Measurements from ENCODE around the gene NR2F6.

NR2F6 gene

DNA sequence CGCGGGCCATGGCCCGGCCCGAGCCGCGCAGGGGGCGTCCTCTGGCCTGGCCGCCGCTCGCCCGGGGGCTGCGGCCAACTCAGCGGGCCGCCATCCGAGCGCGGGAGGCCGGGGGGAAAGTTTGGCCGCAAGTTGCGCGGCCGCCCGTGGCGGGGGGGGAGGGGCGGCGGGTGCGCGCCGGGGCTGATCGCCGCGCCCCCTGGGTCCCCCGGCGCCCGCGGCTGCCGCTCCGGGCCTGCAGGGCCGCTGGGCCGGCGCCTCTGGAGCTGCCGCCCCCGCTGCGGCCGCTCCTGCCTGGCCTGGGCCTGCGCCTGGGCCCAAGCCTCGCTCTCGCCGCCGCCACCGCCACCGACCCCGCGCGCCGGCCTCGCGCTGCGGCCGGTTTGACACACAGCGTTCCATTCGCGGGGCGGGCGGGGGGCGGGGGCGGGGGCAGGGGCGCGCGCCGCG lies at the start of gene NR2F6:
NR2F6 (minus strand) TSS at position 385 of the 450 bp plus-strand sequence. CDS start 699 bp downstream, outside the sequence.
- ChIA-PET CTCF (no interaction called here), POLR2A (no interaction called here)
- TF ChIP-seq SUZ12 (IDR thresholded peaks at IDR 0.05): no peak
- TF ChIP-seq ARNT (IDR thresholded peaks at IDR 0.05): no peak
- TF ChIP-seq, protein P1, sequence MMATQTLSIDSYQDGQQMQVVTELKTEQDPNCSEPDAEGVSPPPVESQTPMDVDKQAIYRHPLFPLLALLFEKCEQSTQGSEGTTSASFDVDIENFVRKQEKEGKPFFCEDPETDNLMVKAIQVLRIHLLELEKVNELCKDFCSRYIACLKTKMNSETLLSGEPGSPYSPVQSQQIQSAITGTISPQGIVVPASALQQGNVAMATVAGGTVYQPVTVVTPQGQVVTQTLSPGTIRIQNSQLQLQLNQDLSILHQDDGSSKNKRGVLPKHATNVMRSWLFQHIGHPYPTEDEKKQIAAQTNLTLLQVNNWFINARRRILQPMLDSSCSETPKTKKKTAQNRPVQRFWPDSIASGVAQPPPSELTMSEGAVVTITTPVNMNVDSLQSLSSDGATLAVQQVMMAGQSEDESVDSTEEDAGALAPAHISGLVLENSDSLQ (IDR thresholded peaks at IDR 0.05): no peak
- TF ChIP-seq FOXK2 (IDR thresholded peaks at IDR 0.05): no peak
- TF ChIP-seq FOXM1 (IDR thresholded peaks at IDR 0.05; ENCODE audit: borderline replicate concordance): no peak
- TF ChIP-seq BHLHE40 (IDR thresholded peaks at IDR 0.05; ENCODE audit: borderline replicate concordance): no peak
- TF ChIP-seq CTBP1 (IDR thresholded peaks at IDR 0.05; ENCODE audit: borderline replicate concordance): no peak
- TF ChIP-seq LEF1 (IDR thresholded peaks at IDR 0.05; ENCODE audit: borderline replicate concordance): no peak
- no peak for DNase-seq (ENCODE audit: extremely low spot score)

DNA sequence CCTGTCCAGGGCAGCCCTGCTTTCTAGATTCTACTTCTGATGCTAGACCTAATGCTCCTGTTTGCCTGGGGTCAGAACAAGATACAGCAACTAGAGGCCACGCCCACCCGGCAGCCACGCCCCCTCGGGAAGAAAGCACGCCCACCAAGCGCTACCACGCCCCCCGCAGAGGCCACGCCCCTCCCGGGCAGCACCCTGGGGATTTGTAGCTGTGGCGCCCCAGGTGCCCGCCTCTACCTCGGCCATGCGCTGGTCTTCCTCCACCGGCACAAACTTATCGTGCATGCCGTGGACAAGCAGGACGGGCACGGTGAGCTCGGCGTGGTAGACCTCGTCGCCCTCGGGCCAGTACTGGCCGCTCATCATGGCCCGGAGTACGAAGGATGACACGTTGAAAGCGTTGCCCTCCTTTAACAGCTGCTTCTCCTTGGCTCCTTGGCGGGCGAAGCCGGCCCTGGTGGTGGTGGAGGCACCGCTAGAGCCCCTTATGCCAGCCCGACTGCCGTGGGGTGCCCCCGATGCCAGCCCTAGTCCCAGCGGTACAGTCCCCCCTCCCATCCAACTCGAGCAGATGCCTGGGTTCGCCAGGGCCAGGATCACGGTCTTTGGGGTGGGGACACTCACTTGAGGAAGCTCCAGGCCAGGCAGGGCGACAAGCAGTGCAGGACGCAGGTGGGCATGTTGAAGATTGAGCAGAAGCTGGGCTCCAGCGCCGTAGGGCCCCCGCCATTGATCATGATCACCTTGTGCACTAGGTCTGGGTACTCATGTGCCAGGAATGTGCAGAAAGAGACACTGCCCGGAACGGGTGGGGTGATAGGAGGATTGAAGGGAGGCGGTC lies 48.6 kb upstream of the NR2F6 start:
- ChIA-PET POLR2A (interaction anchor here (1.5 kb wide), 1 partner anchor 11 kb away, joined by 4 read pairs; the partner anchor contains the start of gene MRPL34), CTCF (no interaction called here)
- peak; percentile 91 for DNase-seq (ENCODE audit: extremely low spot score)
- TF ChIP-seq, protein P1 (IDR thresholded peaks at IDR 0.05): no peak
- TF ChIP-seq HDGF (IDR thresholded peaks at IDR 0.05; ENCODE audit: borderline replicate concordance): 0 out of 2 replicates have a peak, but pooled peaks have one; percentile 82

DNA sequence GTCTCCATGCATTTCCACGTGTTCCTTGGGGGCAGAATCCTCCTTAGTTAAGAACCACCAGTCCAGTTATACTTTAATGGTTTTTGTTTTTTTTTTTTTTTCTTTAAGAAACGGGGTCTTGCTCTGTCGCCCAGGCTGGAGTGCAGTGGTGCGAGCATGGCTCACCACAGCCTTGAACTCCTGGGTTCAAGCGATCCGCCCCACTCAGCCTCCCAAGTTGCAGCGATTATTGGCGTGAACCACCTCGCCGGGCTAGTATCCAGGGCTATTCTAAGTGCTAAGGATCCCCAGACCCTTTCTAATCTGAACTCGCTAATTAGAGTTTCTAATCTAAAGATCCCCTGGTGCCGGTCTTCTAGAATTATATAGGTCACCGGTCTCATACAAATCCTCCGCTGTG lies 47.9 kb upstream of the NR2F6 start:
- TF ChIP-seq HDGF (IDR thresholded peaks at IDR 0.05; ENCODE audit: borderline replicate concordance): no peak
- TF ChIP-seq, protein P1 (IDR thresholded peaks at IDR 0.05): no peak
- no peak for TF ChIP-seq CTBP1 (IDR thresholded peaks at IDR 0.05; ENCODE audit: borderline replicate concordance)
- TF ChIP-seq ELF4 (IDR thresholded peaks at IDR 0.05): no peak
- no peak for TF ChIP-seq ARNT (IDR thresholded peaks at IDR 0.05)
- no peak for TF ChIP-seq SUZ12 (IDR thresholded peaks at IDR 0.05)
- TF ChIP-seq L3MBTL2 (conservative IDR thresholded peaks at IDR 0.05): no peak
- no peak for TF ChIP-seq FOXM1 (IDR thresholded peaks at IDR 0.05; ENCODE audit: borderline replicate concordance)
- ChIA-PET POLR2A (interaction anchor here (1.0 to 2.2 kb wide), 6 partner anchors 12 to 45 kb away, joined by 3 to 14 read pairs (median 6); partner anchors contain the start of genes DDA1, GTPBP3 and MRPL34), CTCF (interaction anchor here (0.8 to 1.3 kb wide), 3 partner anchors 13 to 39 kb away, joined by 4 to 10 read pairs (median 5); no protein-coding TSS in a partner anchor)
- no peak for DNase-seq (ENCODE audit: extremely low spot score)

DNA sequence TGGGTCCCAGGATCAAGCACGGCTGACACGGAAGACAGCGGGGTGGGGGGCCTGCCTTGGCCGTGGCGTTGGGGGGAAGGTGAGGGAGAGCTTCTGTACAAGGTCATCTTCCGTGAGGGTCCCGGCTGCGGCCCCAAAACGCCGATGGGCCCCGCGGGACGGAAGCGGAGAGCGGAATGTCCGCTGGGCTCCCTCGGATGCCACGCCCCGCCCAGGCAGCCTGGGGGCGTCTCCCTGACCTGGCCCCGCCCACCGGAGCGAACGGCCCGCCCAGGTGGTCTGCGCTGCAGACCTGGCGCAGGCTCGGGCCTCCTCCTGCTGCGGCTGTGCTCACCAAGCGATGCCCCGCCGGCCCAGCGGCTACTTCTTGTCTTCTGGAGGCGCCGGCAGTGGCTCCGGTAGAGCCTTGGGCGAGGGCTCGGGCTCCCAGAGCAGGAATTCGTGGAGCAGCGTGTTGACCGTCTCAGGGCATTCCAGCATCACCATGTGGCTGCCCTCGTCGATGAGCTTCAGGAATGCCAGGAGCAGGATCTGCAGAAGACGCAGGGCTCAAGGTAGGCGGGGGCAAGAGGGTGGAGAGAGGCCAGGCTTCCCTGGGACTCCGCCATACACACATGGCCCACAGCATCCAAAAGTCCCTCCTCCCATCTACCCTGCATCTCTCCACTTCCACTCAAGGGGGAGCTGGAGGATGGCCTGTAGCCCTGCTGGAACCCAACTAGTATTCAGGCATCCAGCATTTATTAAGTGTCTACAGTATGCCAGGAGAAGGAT lies 46.8 kb upstream of the NR2F6 start:
- CTCF ChIA-PET: interaction anchor here (0.6 to 1.3 kb wide), 8 partner anchors 11 to 274 kb away, joined by 3 to 11 read pairs (median 6); partner anchors contain the start of gene ABHD8

DNA sequence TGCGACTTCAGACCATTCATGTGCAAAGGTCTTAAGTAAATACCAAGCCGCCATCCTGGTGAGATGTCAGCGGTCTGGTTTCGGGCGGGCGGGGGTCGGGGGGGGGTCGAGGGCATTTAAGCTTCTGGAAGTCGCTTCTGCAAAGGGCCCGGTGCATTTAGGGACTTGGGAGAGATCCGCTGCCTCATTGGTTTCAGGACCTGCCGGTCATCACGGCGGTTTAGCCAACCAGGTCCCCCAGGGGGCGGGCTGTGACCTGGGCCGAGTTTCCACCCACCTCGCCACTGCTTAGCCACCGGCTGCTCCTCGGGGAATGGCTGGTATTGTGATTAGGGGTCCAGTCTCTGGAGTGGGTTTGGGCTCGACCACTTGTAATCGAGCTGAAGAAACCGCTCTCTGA lies 43.8 kb upstream of the NR2F6 start:
- TF ChIP-seq FOXA1 (IDR thresholded peaks at IDR 0.05): no peak
- TF ChIP-seq L3MBTL2 (conservative IDR thresholded peaks at IDR 0.05): no peak
- TF ChIP-seq, protein P1 (IDR thresholded peaks at IDR 0.05): peak; percentile 98
- no peak for TF ChIP-seq SP1 (IDR thresholded peaks at IDR 0.05)
- no peak for TF ChIP-seq HDGF (IDR thresholded peaks at IDR 0.05; ENCODE audit: borderline replicate concordance)
- no peak for TF ChIP-seq NFRKB (IDR thresholded peaks at IDR 0.05)
- ChIA-PET CTCF (interaction anchor here (1.8 kb wide), 1 partner anchor 23 kb away, joined by 5 read pairs; the partner anchor contains the start of gene BABAM1), POLR2A (interaction anchor here (0.8 to 2.1 kb wide), 5 partner anchors 16 to 74 kb away, joined by 3 to 9 read pairs (median 4); partner anchors contain the start of genes BABAM1, MRPL34 and USE1)
- peak; percentile 91 for DNase-seq (ENCODE audit: extremely low spot score)

More for the DNA sequence above, 46.8 kb upstream of the NR2F6 start:
- peak; percentile 94 for DNase-seq (ENCODE audit: extremely low spot score)
- no peak for TF ChIP-seq SUZ12 (IDR thresholded peaks at IDR 0.05)
- TF ChIP-seq CTBP1 (IDR thresholded peaks at IDR 0.05; ENCODE audit: borderline replicate concordance): no peak
- TF ChIP-seq HDGF (IDR thresholded peaks at IDR 0.05; ENCODE audit: borderline replicate concordance): no peak
- no peak for TF ChIP-seq FOXK2 (IDR thresholded peaks at IDR 0.05)
- no peak for TF ChIP-seq BHLHE40 (IDR thresholded peaks at IDR 0.05; ENCODE audit: borderline replicate concordance)
- TF ChIP-seq LEF1 (IDR thresholded peaks at IDR 0.05; ENCODE audit: borderline replicate concordance): no peak
- no peak for TF ChIP-seq SP1 (IDR thresholded peaks at IDR 0.05)
- peak; percentile 82 for TF ChIP-seq L3MBTL2 (conservative IDR thresholded peaks at IDR 0.05)
- TF ChIP-seq ELF4 (IDR thresholded peaks at IDR 0.05): peak; percentile 49; the same call in 1 of the 2 replicates
- TF ChIP-seq, protein P1 (IDR thresholded peaks at IDR 0.05): no peak
- POLR2A ChIA-PET: interaction anchor here (0.6 to 2.2 kb wide), 14 partner anchors 11 to 144 kb away, joined by 3 to 14 read pairs (median 4); partner anchors contain the start of genes ABHD8, ANO8, DDA1 and GTPBP3

All from HEK293T (cell line).